IMR-90 (cell line): ENCODE data around the gene EXOC6. TPM values are rescaled to one million over a fixed set of nuclear protein-coding genes. Genes with fewer than 3 reads are reported as not detected.
"Not testable (repeated sequence)": the region's sequence is repeated elsewhere in the genome, so short reads cannot be mapped to it uniquely, and the experiment has no call there.

Source experiments
- ATAC-seq: fragments of 200-7000 bp; cut with Tn5 transposase; 2 replicates; pipeline ENCODE4 v1.9.1; 2020; ENCODE audit warnings: low read depth, mild to moderate bottlenecking, moderate library complexity
- BruUV-seq: library from RNA; stranded (reverse); fragments of 400-500 nt; replicated peaks from 2 replicates; lab custom pipeline; 2021; lab: Mats Ljungman, UMichigan
- CTCF ChIA-PET: fragments of 300-600 bp; formaldehyde crosslinking; extraction: SDS; loops from one replicate; lab custom pipeline; 2021; ENCODE audit warnings: antibody characterized with exemption; lab: Yijun Ruan, JAX
- POLR2A ChIA-PET: fragments of 300-600 bp; sonication (Branson Sonifier 250); formaldehyde crosslinking; loops from one replicate; lab custom pipeline; 2022; ENCODE audit warnings: antibody characterized with exemption; ENCODE audit not compliant: unreplicated experiment; lab: Charles Lee
- DNase-seq: peaks from one replicate; pipeline ENCODE4 v3.0.0; 2013
- H2AFZ ChIP-seq: replicated peaks from 2 replicates; pipeline ENCODE3; 2013; ENCODE audit warnings: low read length, mild to moderate bottlenecking; ENCODE audit not compliant: poor library complexity
- H2AK5ac ChIP-seq: 2 replicates; pipeline ENCODE4 v1.6.1; 2013; ENCODE audit warnings: low read depth, low read length, inconsistent platforms
- H2AK9ac ChIP-seq: replicated peaks from 2 replicates; pipeline ENCODE3; 2013; ENCODE audit warnings: mild to moderate bottlenecking, low read depth, low read length, moderate library complexity; ENCODE audit not compliant: poor library complexity
- H2BK120ac ChIP-seq: 2 replicates; pipeline ENCODE4 v1.6.1; 2013; ENCODE audit warnings: low read depth, low read length, inconsistent platforms
- H2BK15ac ChIP-seq: 3 replicates; pipeline ENCODE4 v1.6.1; 2013; ENCODE audit warnings: low read depth, low read length, inconsistent platforms
- H2BK20ac ChIP-seq: 2 replicates; pipeline ENCODE4 v1.6.1; 2013; ENCODE audit warnings: low read depth, mild to moderate bottlenecking, inconsistent platforms, low read length, moderate library complexity
- H2BK5ac ChIP-seq: 2 replicates; pipeline ENCODE4 v1.6.1; 2013; ENCODE audit warnings: mild to moderate bottlenecking, low read depth, low read length, inconsistent platforms; ENCODE audit not compliant: poor library complexity, severe bottlenecking
- H3K14ac ChIP-seq: replicated peaks from 2 replicates; pipeline ENCODE4 v1.6.1; 2013; ENCODE audit warnings: low read depth, low read length, inconsistent platforms
- H3K18ac ChIP-seq: 2 replicates; pipeline ENCODE4 v1.6.1; 2013; ENCODE audit warnings: low read depth, low read length, control low read depth
- H3K23ac ChIP-seq: 2 replicates; pipeline ENCODE4 v1.6.1; 2013; ENCODE audit warnings: low read depth, low read length, inconsistent platforms
- H3K27ac ChIP-seq: 2 replicates; pipeline ENCODE4 v1.5.1; 2013; ENCODE audit warnings: mild to moderate bottlenecking, control low read depth, low read length; ENCODE audit not compliant: insufficient read depth
- H3K27me3 ChIP-seq: 2 replicates; pipeline ENCODE4 v1.6.1; 2013; ENCODE audit warnings: low read length; ENCODE audit not compliant: control insufficient read depth, insufficient read depth
- H3K36me3 ChIP-seq: 2 replicates; pipeline ENCODE4 v1.6.1; 2013; ENCODE audit warnings: low read length, mixed read lengths; ENCODE audit not compliant: control insufficient read depth, insufficient read depth
- H3K4ac ChIP-seq: 2 replicates; pipeline ENCODE4 v1.6.1; 2013; ENCODE audit warnings: low read depth, low read length, inconsistent platforms
- H3K4me1 ChIP-seq: 2 replicates; pipeline ENCODE4 v1.6.1; 2013; ENCODE audit warnings: low read length, mixed read lengths; ENCODE audit not compliant: control insufficient read depth, insufficient read depth
- H3K4me2 ChIP-seq: 2 replicates; pipeline ENCODE4 v1.6.1; 2013; ENCODE audit warnings: low read depth, mild to moderate bottlenecking, control low read depth, low read length, moderate library complexity
- H3K4me3 ChIP-seq: 2 replicates; pipeline ENCODE4 v1.5.1; 2013; ENCODE audit warnings: low read depth, mild to moderate bottlenecking, control low read depth, low read length, moderate library complexity; ENCODE audit not compliant: insufficient read depth
- H3K56ac ChIP-seq: 2 replicates; pipeline ENCODE4 v1.6.1; 2013; ENCODE audit warnings: low read length, inconsistent platforms; ENCODE audit not compliant: insufficient read depth; ENCODE audit errors: extremely low read depth
- H3K79me1 ChIP-seq, 2 experiments: 2 replicates each; pipeline ENCODE4 v1.6.1; 2013; ENCODE audit warnings: low read length in 2 of 2, inconsistent platforms in 1 of 2, low read depth in 1 of 2
- H3K9ac ChIP-seq: 2 replicates; pipeline ENCODE4 v1.6.1; 2013; ENCODE audit warnings: low read depth, low read length, control low read depth
- H3K9me1 ChIP-seq: 2 replicates; pipeline ENCODE4 v1.6.1; 2013; ENCODE audit warnings: low read length, inconsistent platforms; ENCODE audit not compliant: insufficient read depth
- H3K9me3 ChIP-seq: 2 replicates; pipeline ENCODE4 v1.6.1; 2013; ENCODE audit warnings: low read length; ENCODE audit not compliant: control insufficient read depth, insufficient read depth
- H4K20me1 ChIP-seq: 2 replicates; pipeline ENCODE4 v1.6.1; 2013; ENCODE audit warnings: low read length, inconsistent platforms; ENCODE audit not compliant: insufficient read depth
- H4K5ac ChIP-seq: 2 replicates; pipeline ENCODE4 v1.6.1; 2013; ENCODE audit warnings: mild to moderate bottlenecking, low read depth, low read length, control low read depth
- H4K8ac ChIP-seq, 2 experiments: 2 replicates each; pipeline ENCODE4 v1.6.1; 2013; ENCODE audit warnings: low read depth in 2 of 2, low read length in 2 of 2, control low read depth in 1 of 2, inconsistent platforms in 1 of 2
- H4K91ac ChIP-seq: 2 replicates; pipeline ENCODE4 v1.6.1; 2013; ENCODE audit warnings: low read depth, low read length, inconsistent platforms; ENCODE audit not compliant: insufficient read depth
- WGBS, 2 experiments: methylation state at CpG; one replicate each; pipeline versions ENCODE4 v1.1.5 to v1.1.7; 2013; ENCODE audit warnings: missing lambda C conversion rate in 2 of 2; ENCODE audit not compliant: insufficient read length in 1 of 2; ENCODE audit errors: extremely low coverage in 2 of 2; 5-methylcytosine and 5-hydroxymethylcytosine counted together
- dilution Hi-C: fragments of 300-500 bp; cut with HindIII; formaldehyde crosslinking; loops from one replicate; pipeline ENCODE4 v1.14.3; 2018; ENCODE audit warnings: low sequenced_read_pairs; ENCODE audit not compliant: unreplicated experiment
- in situ Hi-C: fragments of 300-500 bp; cut with MboI; formaldehyde crosslinking; loops from 3 replicates; pipeline ENCODE4 v1.14.3; 2019; ENCODE audit warnings: low sequenced_read_pairs, inconsistent platforms, mixed read lengths
- intact Hi-C: fragments of 100-400 bp; cut with micrococcal nuclease; formaldehyde crosslinking; loops from 2 replicates; pipeline ENCODE4 v1.10.0; 2022
- polyA plus RNA-seq, 3 experiments: library from polyadenylated mRNA; depleted of rRNA; stranded (reverse); fragments of >200 nt; gene quantifications; 2 replicates each; pipeline ENCODE4 v1.2.3, GENCODE V29; 2012; ENCODE audit warnings: low replicate concordance in 1 of 3
- total RNA-seq: library from RNA; depleted of rRNA; stranded (reverse); fragments of >200 nt; gene quantifications from 2 replicates; pipeline ENCODE4 v1.2.3, GENCODE V29; 2012

Gene EXOC6
- total and polyA plus RNA-seq, 2 of the 4 experiments (the other 2 are of a cell fraction) = 4.5 to 11.5 TPM

- H3K9me3 ChIP-seq, DNase-seq, H3K79me1 ChIP-seq, BruUV-seq, H3K36me3 ChIP-seq, H3K27ac ChIP-seq, H3K14ac ChIP-seq, H2AK9ac ChIP-seq, H2BK120ac ChIP-seq, in situ Hi-C loops, H2AK5ac ChIP-seq, H3K9ac ChIP-seq, H3K9me1 ChIP-seq, H2BK5ac ChIP-seq, H2BK15ac ChIP-seq, H4K5ac ChIP-seq, intact Hi-C loops, H3K4me2 ChIP-seq, POLR2A ChIA-PET, H4K8ac ChIP-seq, H3K27me3 ChIP-seq, ATAC-seq, H3K4me3 ChIP-seq, CTCF ChIA-PET, dilution Hi-C loops, H3K4me1 ChIP-seq, H3K23ac ChIP-seq, H2AFZ ChIP-seq, H3K18ac ChIP-seq, H4K20me1 ChIP-seq, H3K56ac ChIP-seq, H2BK20ac ChIP-seq, H4K91ac ChIP-seq, H3K4ac ChIP-seq: not testable (repeated sequence)
- no CpG with 5 or more reads among the region's 5 CpGs for WGBS, 2 experiments
Measured at GRCh38 chr10:92976278-92976677, 128.0 kb downstream of the EXOC6 start.
